A549 (cell line): ENCODE results near the gene ALDOA. TPM values are rescaled to one million over a fixed set of nuclear protein-coding genes. Genes with fewer than 3 reads are reported as not detected.
"Not testable (repeated sequence)": the region's sequence is repeated elsewhere in the genome, so short reads cannot be mapped to it uniquely, and the experiment has no call there.

Source experiments
- ATAC-seq, 2 experiments: fragments of 200-7000 bp in 1 of 2; fragments of >200 bp in 1 of 2; cut with Nextera tagmentation in 1 of 2; cut with Tn5 transposase in 1 of 2; 3 replicates each; pipeline versions ENCODE4 v1.8.0 to v1.9.1; 2018 to 2020; ENCODE audit warnings: mild to moderate bottlenecking in 1 of 2, moderate library complexity in 1 of 2
- CTCF ChIA-PET: fragments of 300-600 bp; sonication (Branson Sonifier 250); formaldehyde crosslinking; extraction: SDS; loops from one replicate; lab custom pipeline; 2021; ENCODE audit warnings: antibody characterized with exemption, inconsistent platforms; lab: Yijun Ruan, JAX
- POLR2A ChIA-PET: fragments of 350-600 bp; formaldehyde crosslinking; extraction: SDS; loops from one replicate; lab custom pipeline; 2021; ENCODE audit warnings: antibody characterized with exemption, inconsistent platforms; lab: Yijun Ruan, JAX
- DNase-seq, 2 experiments: peaks; one replicate each; pipeline versions ENCODE4 v3.0.0 to v3.0.0-alpha.2; 2011 to 2016; ENCODE audit warnings: low read depth in 1 of 2, low spot score in 1 of 2
- FAIRE-seq: peaks from 2 replicates; lab custom pipeline; 2011; peaks lifted over from hg19 to GRCh38; lab: Jason Lieb, UNC
- H3K27ac ChIP-seq, 2 experiments: fragments of >200 bp; sonication (Bioruptor Twin); formaldehyde crosslinking; 3 replicates each; pipeline ENCODE4 v1.5.1; 2016 to 2017
- H3K4me1 ChIP-seq: fragments of >200 bp; sonication (Bioruptor Twin); formaldehyde crosslinking; 3 replicates; pipeline ENCODE4 v1.6.1; 2016
- H3K4me2 ChIP-seq: fragments of >200 bp; sonication (Bioruptor Twin); formaldehyde crosslinking; 3 replicates; pipeline ENCODE4 v1.6.1; 2016
- H3K4me3 ChIP-seq: fragments of >200 bp; sonication (Bioruptor Twin); formaldehyde crosslinking; 3 replicates; pipeline ENCODE4 v1.5.1; 2016
- H3K9me3 ChIP-seq: fragments of >200 bp; sonication (Bioruptor Twin); formaldehyde crosslinking; 3 replicates; pipeline ENCODE4 v1.6.1; 2016
- CHD4 ChIP-seq: fragments of 200-600 bp; sonication (generic); IDR thresholded peaks from 2 replicates; pipeline ENCODE4 v1.6.1; 2016; ENCODE audit warnings: antibody characterized with exemption, mild to moderate bottlenecking, borderline replicate concordance
- EHMT2 ChIP-seq: fragments of 200-600 bp; sonication (generic); IDR thresholded peaks from 2 replicates; pipeline ENCODE4 v1.6.1; 2016; ENCODE audit warnings: antibody characterized with exemption, low read depth, mild to moderate bottlenecking, moderate library complexity
- ESRRA ChIP-seq: fragments of 150-350 bp; IDR thresholded peaks from 2 replicates; pipeline ENCODE4 v1.6.1; 2014; ENCODE audit warnings: mild to moderate bottlenecking, low read length, borderline replicate concordance
- FOSB ChIP-seq: fragments of 250-450 bp; sonication (Bioruptor Pico); IDR thresholded peaks from 2 replicates; pipeline ENCODE4 v1.5.0; 2020; ENCODE audit warnings: mild to moderate bottlenecking, moderate library complexity
- HDAC2 ChIP-seq: fragments of 200-600 bp; sonication (generic); IDR thresholded peaks from 2 replicates; pipeline ENCODE4 v1.6.1; 2016
- JUN ChIP-seq, 2 experiments: fragments of >200 bp; sonication (Bioruptor Twin); formaldehyde crosslinking; IDR thresholded peaks; 2 replicates in 1 of 2; 3 replicates in 1 of 2; pipeline ENCODE4 v1.6.1; 2016 to 2017
- KDM1A ChIP-seq: fragments of 200-600 bp; sonication (generic); IDR thresholded peaks from 2 replicates; pipeline ENCODE4 v1.6.1; 2016; ENCODE audit warnings: low read depth, mild to moderate bottlenecking
- MAFK ChIP-seq: fragments of 450-650 bp; IDR thresholded peaks from 2 replicates; pipeline ENCODE4 v1.6.1; 2014; ENCODE audit not compliant: partially characterized antibody
- MYC ChIP-seq: IDR thresholded peaks from 2 replicates; pipeline ENCODE4 v1.6.1; 2012; ENCODE audit warnings: mild to moderate bottlenecking, inconsistent platforms, low read length, improper control_type of control experiment, borderline replicate concordance
- NFE2L2 ChIP-seq: fragments of 150-350 bp; conservative IDR thresholded peaks from 2 replicates; pipeline ENCODE4 v1.6.1; 2014; ENCODE audit warnings: low read length
- RCOR1 ChIP-seq: fragments of 150-350 bp; IDR thresholded peaks from 2 replicates; pipeline ENCODE4 v1.6.1; 2014; ENCODE audit warnings: antibody characterized with exemption, low read length, low read depth
- RFX5 ChIP-seq: fragments of 450-650 bp; IDR thresholded peaks from 2 replicates; pipeline ENCODE4 v1.7.1; 2014; ENCODE audit warnings: antibody characterized with exemption, mild to moderate bottlenecking, moderate library complexity
- SREBF2 ChIP-seq: fragments of 450-650 bp; IDR thresholded peaks from 2 replicates; pipeline ENCODE4 v1.6.1; 2014; ENCODE audit warnings: mild to moderate bottlenecking, moderate library complexity
- ZSCAN20 ChIP-seq: fragments of 250-450 bp; sonication (Bioruptor Pico); IDR thresholded peaks from 2 replicates; pipeline ENCODE4 v1.8.0; 2022; ENCODE audit warnings: mild to moderate bottlenecking, moderate library complexity
- WGBS: methylation state at CpG from one replicate; pipeline ENCODE4 v1.1.6; 2017; ENCODE audit errors: missing lambda C conversion rate; 5-methylcytosine and 5-hydroxymethylcytosine counted together
- polyA plus RNA-seq, 4 experiments: library from polyadenylated mRNA; depleted of rRNA in 3 of 4; stranded (reverse); fragments of >200 nt; fragmentation: RNase III in 1 of 4; extraction: RNeasy Plus Mini Kit Qiagen cat#74134 plus additional on column Dnase treatment in 1 of 4; gene quantifications; 2 replicates in 3 of 4; 3 replicates in 1 of 4; pipeline ENCODE4 v1.2.3, GENCODE V29; 2011 to 2017
- TF ChIP-seq, protein P1 (sequence below): IDR thresholded peaks from 2 replicates; pipeline ENCODE4 v1.6.1; 2012; ENCODE audit warnings: low read depth, borderline replicate concordance
- TF ChIP-seq, protein P2 (sequence below): IDR thresholded peaks from 2 replicates; pipeline ENCODE4 v1.6.1; 2012
- TF ChIP-seq, protein P3 (sequence below): fragments of 450-650 bp; IDR thresholded peaks from 2 replicates; pipeline ENCODE4 v1.6.1; 2014; ENCODE audit warnings: antibody characterized with exemption
- TF ChIP-seq, protein P4 (sequence below): fragments of 250-450 bp; sonication (Bioruptor Pico); IDR thresholded peaks from 2 replicates; pipeline ENCODE4 v1.5.0; 2020; ENCODE audit warnings: low read depth, mild to moderate bottlenecking, moderate library complexity
- TF ChIP-seq, protein P5 (sequence below): fragments of >200 bp; sonication (Bioruptor Twin); formaldehyde crosslinking; IDR thresholded peaks from 2 replicates; pipeline ENCODE4 v1.6.1; 2016

The ALDOA gene
- polyA plus RNA-seq, 2 of the 4 experiments (the other 2 are of a cell fraction), result 741 to 1,286 TPM

DNA sequence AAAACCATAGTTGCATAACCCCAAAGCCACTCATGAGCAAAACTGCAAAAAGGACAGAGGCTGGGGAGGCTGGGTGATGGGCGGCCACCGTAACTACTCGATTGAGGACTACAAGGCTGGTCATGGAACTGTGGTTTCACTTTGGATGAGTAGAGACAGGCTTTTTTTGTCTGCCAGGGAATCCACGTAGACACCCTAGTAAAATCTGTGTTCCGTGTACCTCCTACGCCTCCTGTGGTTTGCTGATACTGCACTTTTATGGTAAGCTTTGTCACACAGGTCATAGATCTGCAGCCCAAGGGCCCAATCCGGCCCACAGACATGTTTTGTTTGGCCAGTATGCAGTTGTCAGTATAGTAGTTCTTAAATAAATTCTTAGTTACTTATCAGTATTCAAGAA is 32.3 kb upstream of the ALDOA start:
- H3K4me1 ChIP-seq, result 0 out of 3 replicates have a peak, but pooled peaks cover 7% of the 10 kb centered on the region
- no peak for DNase-seq
- TF ChIP-seq, protein P1, sequence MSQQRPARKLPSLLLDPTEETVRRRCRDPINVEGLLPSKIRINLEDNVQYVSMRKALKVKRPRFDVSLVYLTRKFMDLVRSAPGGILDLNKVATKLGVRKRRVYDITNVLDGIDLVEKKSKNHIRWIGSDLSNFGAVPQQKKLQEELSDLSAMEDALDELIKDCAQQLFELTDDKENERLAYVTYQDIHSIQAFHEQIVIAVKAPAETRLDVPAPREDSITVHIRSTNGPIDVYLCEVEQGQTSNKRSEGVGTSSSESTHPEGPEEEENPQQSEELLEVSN, result no peak
- TF ChIP-seq KDM1A, result no peak
- TF ChIP-seq NFE2L2, result no peak
- TF ChIP-seq HDAC2, result no peak
- TF ChIP-seq CHD4, result no peak
- peak; percentile 82 for TF ChIP-seq MAFK
- no peak for TF ChIP-seq EHMT2
- H3K9me3 ChIP-seq, result no peaks in the 10 kb centered on the region
- H3K27ac ChIP-seq, result no peak overlapping the region
- H3K4me2 ChIP-seq, result no peak overlapping the region
- no peak for ATAC-seq
- ChIA-PET CTCF (interaction anchor here (0.8 to 5.0 kb wide), 27 partner anchors 9 to 383 kb away, joined by 3 to 61 read pairs (median 7); partner anchors contain the start of gene MVP), POLR2A (no interaction called here)
- FAIRE-seq, result no peak
- H3K4me3 ChIP-seq, result no peak overlapping the region
- 72% methylated on average over 7 of the region's 7 CpGs for WGBS

DNA sequence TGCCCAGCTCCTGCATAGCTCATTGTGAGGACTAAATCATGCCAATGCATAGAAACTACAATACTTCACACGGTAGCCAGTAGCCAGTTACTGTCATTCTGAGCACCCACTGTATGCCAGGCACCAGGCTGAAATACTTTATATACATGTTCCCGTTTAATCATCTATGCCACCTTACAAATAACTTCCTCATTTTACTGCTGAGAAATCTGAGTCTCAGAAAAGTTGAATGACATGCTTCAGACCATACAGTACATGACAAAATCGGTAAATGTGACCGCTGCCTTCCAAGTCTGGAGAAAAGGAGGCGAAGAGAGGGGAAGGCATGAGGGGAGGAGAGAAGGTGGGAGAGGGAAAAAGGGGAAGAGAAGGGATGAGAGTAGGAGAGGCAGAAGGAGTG is 25.3 kb upstream of the ALDOA start:
- H3K27ac ChIP-seq, result no peak overlapping the region
- no peak; a peak in 1 of 6 replicates for ATAC-seq
- no peak overlapping the region for H3K4me2 ChIP-seq
- no peaks in the 10 kb centered on the region for H3K4me1 ChIP-seq
- no peak for DNase-seq
- ChIA-PET CTCF (interaction anchor here (1.2 to 5.2 kb wide), 6 partner anchors 7 to 192 kb away, joined by 3 to 61 read pairs (median 6); partner anchors contain the start of genes C16orf92, TBX6 and TLCD3B), POLR2A (no interaction called here)
- no peak for TF ChIP-seq MYC
- TF ChIP-seq SREBF2, result no peak
- TF ChIP-seq EHMT2, result no peak
- no peak for TF ChIP-seq JUN (IDR thresholded peaks at IDR 0.05)
- no peak for TF ChIP-seq ZSCAN20 (CRISPR knock-in tag)
- TF ChIP-seq, protein P2, sequence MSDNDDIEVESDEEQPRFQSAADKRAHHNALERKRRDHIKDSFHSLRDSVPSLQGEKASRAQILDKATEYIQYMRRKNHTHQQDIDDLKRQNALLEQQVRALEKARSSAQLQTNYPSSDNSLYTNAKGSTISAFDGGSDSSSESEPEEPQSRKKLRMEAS, result no peak
- TF ChIP-seq, protein P3, sequence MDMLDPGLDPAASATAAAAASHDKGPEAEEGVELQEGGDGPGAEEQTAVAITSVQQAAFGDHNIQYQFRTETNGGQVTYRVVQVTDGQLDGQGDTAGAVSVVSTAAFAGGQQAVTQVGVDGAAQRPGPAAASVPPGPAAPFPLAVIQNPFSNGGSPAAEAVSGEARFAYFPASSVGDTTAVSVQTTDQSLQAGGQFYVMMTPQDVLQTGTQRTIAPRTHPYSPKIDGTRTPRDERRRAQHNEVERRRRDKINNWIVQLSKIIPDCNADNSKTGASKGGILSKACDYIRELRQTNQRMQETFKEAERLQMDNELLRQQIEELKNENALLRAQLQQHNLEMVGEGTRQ, result no peak
- no peak for TF ChIP-seq RCOR1
- TF ChIP-seq ESRRA, result no peak
- TF ChIP-seq FOSB, result no peak
- TF ChIP-seq MAFK, result no peak
- no peak for TF ChIP-seq RFX5
- TF ChIP-seq, protein P4, sequence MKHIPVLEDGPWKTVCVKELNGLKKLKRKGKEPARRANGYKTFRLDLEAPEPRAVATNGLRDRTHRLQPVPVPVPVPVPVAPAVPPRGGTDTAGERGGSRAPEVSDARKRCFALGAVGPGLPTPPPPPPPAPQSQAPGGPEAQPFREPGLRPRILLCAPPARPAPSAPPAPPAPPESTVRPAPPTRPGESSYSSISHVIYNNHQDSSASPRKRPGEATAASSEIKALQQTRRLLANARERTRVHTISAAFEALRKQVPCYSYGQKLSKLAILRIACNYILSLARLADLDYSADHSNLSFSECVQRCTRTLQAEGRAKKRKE (CRISPR knock-in tag), result no peak
- TF ChIP-seq, protein P5, sequence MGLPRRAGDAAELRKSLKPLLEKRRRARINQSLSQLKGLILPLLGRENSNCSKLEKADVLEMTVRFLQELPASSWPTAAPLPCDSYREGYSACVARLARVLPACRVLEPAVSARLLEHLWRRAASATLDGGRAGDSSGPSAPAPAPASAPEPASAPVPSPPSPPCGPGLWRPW, result no peak
- no peak overlapping the region for H3K4me3 ChIP-seq
- WGBS, result 44% methylated on average over 5 of the region's 5 CpGs
- H3K9me3 ChIP-seq, result no peaks in the 10 kb centered on the region
- no peak for FAIRE-seq

DNA sequence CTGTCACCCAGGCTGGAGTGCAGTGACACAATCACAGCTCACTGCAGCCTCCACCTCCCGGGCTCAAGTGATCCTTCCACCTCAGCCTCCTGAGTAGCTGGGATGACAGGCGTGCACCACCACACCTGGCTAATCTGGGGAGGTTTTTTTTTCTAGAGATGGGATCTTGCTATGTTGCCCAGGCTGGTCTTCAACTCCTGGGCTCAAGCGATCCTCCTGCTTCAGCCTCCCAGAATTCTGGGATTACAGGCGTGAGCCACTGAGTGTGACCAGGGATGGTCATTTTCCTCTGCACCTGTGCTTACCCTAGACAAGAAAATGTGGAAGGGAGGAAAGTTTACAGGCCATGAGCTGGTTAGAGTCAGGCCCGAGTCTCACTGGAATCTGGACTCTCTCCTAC is 24.9 kb upstream of the ALDOA start:
- H3K27ac ChIP-seq, H3K4me3 ChIP-seq, H3K9me3 ChIP-seq, FAIRE-seq, ATAC-seq, H3K4me1 ChIP-seq, POLR2A ChIA-PET, H3K4me2 ChIP-seq, DNase-seq: not testable (repeated sequence)
- 42% methylated on average over 5 of the region's 5 CpGs for WGBS
- CTCF ChIA-PET, result interaction anchor here (0.9 to 5.2 kb wide), 7 partner anchors 8 to 233 kb away, joined by 3 to 61 read pairs (median 4); partner anchors contain the start of genes TBX6 and TLCD3B
